H1 (cell line): ENCODE measurements around the gene TRAPPC6A. TPM values are rescaled to one million over a fixed set of nuclear protein-coding genes. Genes with fewer than 3 reads are reported as not detected.

Source experiments
- CHD7 ChIP-seq: fragments of 300-600 bp; sonication (generic); IDR thresholded peaks from 2 replicates; pipeline ENCODE4 v1.7.1; 2012; ENCODE audit warnings: low read length, moderate library complexity, mild to moderate bottlenecking, inconsistent platforms; ENCODE audit not compliant: insufficient replicate concordance
- KDM1A ChIP-seq: fragments of 200-600, 300-600 bp; sonication (generic); IDR thresholded peaks from 2 replicates; pipeline ENCODE4 v1.7.1; 2016; ENCODE audit warnings: mild to moderate bottlenecking, low read length, borderline replicate concordance
- POLR2A ChIP-seq, 2 experiments: IDR thresholded peaks; 1 replicate in 1 of 2; 2 replicates in 1 of 2; pipeline ENCODE4 v1.6.1; 2011; ENCODE audit warnings: low read depth in 2 of 2, low read length in 2 of 2, mild to moderate bottlenecking in 2 of 2; ENCODE audit errors: control extremely low read depth in 1 of 2
- RNF2 ChIP-seq: fragments of 200-900, 300-1000 bp; sonication (generic); IDR thresholded peaks from 2 replicates; pipeline ENCODE4 v1.7.1; 2016; ENCODE audit warnings: borderline replicate concordance, low read depth, mild to moderate bottlenecking, antibody characterized with exemption, low read length; ENCODE audit not compliant: poor library complexity, severe bottlenecking; ENCODE audit errors: missing control alignments
- SAP30 ChIP-seq: fragments of 300-600 bp; sonication (generic); IDR thresholded peaks from 2 replicates; pipeline ENCODE4 v1.7.1; 2012; ENCODE audit warnings: low read length, moderate library complexity, mild to moderate bottlenecking, inconsistent platforms; ENCODE audit not compliant: insufficient read depth, insufficient replicate concordance
- polyA plus RNA-seq, 7 experiments: library from polyadenylated mRNA; depleted of rRNA in 3 of 7; stranded (reverse) in 5 of 7; unstranded in 2 of 7; fragments of >200 nt in 5 of 7; fragments of 200-250 nt in 2 of 7; gene quantifications; 1 replicate in 5 of 7; 2 replicates in 1 of 7; 4 replicates in 1 of 7; pipeline versions ENCODE4 v1.2.1 to v1.2.3, GENCODE V29; 2011 to 2013; ENCODE audit warnings: missing spikeins in 2 of 7, mixed read lengths in 2 of 7
- total RNA-seq: library from RNA; stranded (reverse); fragmentation: NEBNext Ultra II Directional; extraction: Animal tissue kit (Norgen Biotek cat#: 25700); gene quantifications from 2 replicates; pipeline ENCODE4 v1.2.1, GENCODE V29; 2021
- TF ChIP-seq, protein P1 (sequence below): IDR thresholded peaks from 2 replicates; pipeline ENCODE4 v1.6.1; 2011; ENCODE audit warnings: low read length, improper control_type of control experiment

Gene TRAPPC6A
- total and polyA plus RNA-seq, 2 of the 8 experiments (the other 6 are each of a cell fraction or from before 2014, with no cell fraction given) = 31.8 to 130 TPM

DNA sequence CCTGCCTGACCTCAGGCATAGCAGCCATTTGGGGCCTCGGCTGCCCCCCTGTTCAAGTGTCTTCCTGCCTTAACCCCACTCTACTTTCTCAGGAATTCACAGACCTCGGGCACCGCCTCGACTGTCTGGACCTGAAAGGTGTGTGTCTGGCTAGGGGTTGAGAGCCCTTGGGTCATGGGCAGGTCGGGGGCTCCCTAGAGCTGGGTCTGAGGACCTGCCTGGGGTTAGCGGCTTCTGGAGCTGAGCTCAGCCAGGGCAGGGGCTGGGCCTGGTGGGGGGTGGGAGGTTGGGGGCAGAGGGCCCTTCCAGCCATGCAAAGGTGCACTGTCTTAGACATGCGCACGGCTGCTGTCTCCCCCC lies 37.9 kb downstream of the TRAPPC6A start (continued):
- no peak for TF ChIP-seq CHD7
- TF ChIP-seq RNF2 = no peak
- TF ChIP-seq KDM1A = no peak
- no peak for TF ChIP-seq SAP30
- TF ChIP-seq, protein P1, sequence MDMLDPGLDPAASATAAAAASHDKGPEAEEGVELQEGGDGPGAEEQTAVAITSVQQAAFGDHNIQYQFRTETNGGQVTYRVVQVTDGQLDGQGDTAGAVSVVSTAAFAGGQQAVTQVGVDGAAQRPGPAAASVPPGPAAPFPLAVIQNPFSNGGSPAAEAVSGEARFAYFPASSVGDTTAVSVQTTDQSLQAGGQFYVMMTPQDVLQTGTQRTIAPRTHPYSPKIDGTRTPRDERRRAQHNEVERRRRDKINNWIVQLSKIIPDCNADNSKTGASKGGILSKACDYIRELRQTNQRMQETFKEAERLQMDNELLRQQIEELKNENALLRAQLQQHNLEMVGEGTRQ = no peak
- no peak for TF ChIP-seq POLR2A (IDR thresholded peaks at IDR 0.05; ENCODE audit: control extremely low read depth in 1 of 2, low read depth in 2 of 2, low read length in 2 of 2)
